GM12878 (cell line): ENCODE measurements around the gene CCDC88A. TPM values are rescaled to one million over a fixed set of nuclear protein-coding genes. Genes with fewer than 3 reads are reported as not detected.

Experiments
- ATAC-seq: fragments of 200-7000 bp; cut with Tn5 transposase; 3 replicates; pipeline ENCODE4 v1.9.1; 2020; ENCODE audit warnings: mild to moderate bottlenecking, moderate library complexity
- BruUV-seq: library from RNA; stranded (reverse); fragments of 400-500 nt; replicated peaks from 2 replicates; lab custom pipeline; 2021; lab: Mats Ljungman, UMichigan
- CTCF ChIA-PET: fragments of 300-600 bp; sonication (Branson Sonifier 250); formaldehyde crosslinking; extraction: SDS; loops from one replicate; lab custom pipeline; 2021; ENCODE audit warnings: inconsistent platforms; lab: Yijun Ruan, JAX
- POLR2A ChIA-PET: fragments of 350-600 bp; formaldehyde crosslinking; extraction: SDS; loops from one replicate; lab custom pipeline; 2021; ENCODE audit warnings: inconsistent platforms; lab: Charles Lee
- RAD21 ChIA-PET: fragments of 300-600 bp; sonication (Branson Sonifier 250); formaldehyde crosslinking; loops from one replicate; lab custom pipeline; 2023; ENCODE audit warnings: antibody characterized with exemption; ENCODE audit not compliant: unreplicated experiment; lab: Charles Lee
- SMC1A ChIA-PET: fragments of 300-600 bp; sonication (Branson Sonifier 250); formaldehyde crosslinking; loops from one replicate; lab custom pipeline; 2023; ENCODE audit not compliant: unreplicated experiment, uncharacterized antibody; lab: Charles Lee
- DNase-seq: peaks from one replicate; pipeline ENCODE4 v3.0.0-alpha.2; 2011; ENCODE audit warnings: low read depth, low spot score
- FAIRE-seq: peaks from 3 replicates; lab custom pipeline; 2011; peaks lifted over from hg19 to GRCh38; lab: Jason Lieb, UNC
- H2AFZ ChIP-seq: 2 replicates; pipeline ENCODE4 v1.6.0; 2011; ENCODE audit warnings: low read depth, low read length, control low read depth; ENCODE audit not compliant: control insufficient read depth
- H3K27ac ChIP-seq: 2 replicates; pipeline ENCODE4 v1.5.1; 2011; ENCODE audit warnings: control low read depth; ENCODE audit not compliant: control insufficient read depth, insufficient read depth
- H3K27me3 ChIP-seq, 2 experiments: replicated peaks in 1 of 2; 2 replicates each; pipeline versions ENCODE4 v1.6.0 to v1.6.1; 2011; ENCODE audit warnings: low read length in 1 of 2; ENCODE audit not compliant: control insufficient read depth in 2 of 2, insufficient read depth in 2 of 2
- H3K36me3 ChIP-seq, 2 experiments: 2 replicates each; pipeline ENCODE4 v1.5.1; 2011; ENCODE audit warnings: low read length in 1 of 2; ENCODE audit not compliant: control insufficient read depth in 2 of 2, insufficient read depth in 2 of 2
- H3K4me1 ChIP-seq: 2 replicates; pipeline ENCODE4 v1.6.1; 2011; ENCODE audit warnings: mild to moderate bottlenecking, low read length, moderate library complexity, mixed read lengths; ENCODE audit not compliant: control insufficient read depth, insufficient read depth
- H3K4me2 ChIP-seq: 2 replicates; pipeline ENCODE4 v1.6.0; 2011; ENCODE audit warnings: control low read depth; ENCODE audit not compliant: control insufficient read depth, insufficient read depth
- H3K4me3 ChIP-seq: fragments of 200-600 bp; sonication (generic); 2 replicates; pipeline ENCODE4 v1.5.1; 2016
- H3K79me2 ChIP-seq: 2 replicates; pipeline ENCODE4 v1.6.0; 2011; ENCODE audit warnings: low read length; ENCODE audit not compliant: control insufficient read depth, insufficient read depth
- H3K9ac ChIP-seq: 2 replicates; pipeline ENCODE4 v1.8.0; 2011; ENCODE audit warnings: low read length, control low read depth, mixed read lengths; ENCODE audit not compliant: control insufficient read depth, insufficient read depth
- H3K9me3 ChIP-seq: replicated peaks from 3 replicates; pipeline ENCODE4 v1.5.1; 2011; ENCODE audit warnings: mild to moderate bottlenecking, low read length; ENCODE audit not compliant: control insufficient read depth, insufficient read depth
- H4K20me1 ChIP-seq: 2 replicates; pipeline ENCODE4 v1.6.0; 2011; ENCODE audit not compliant: control insufficient read depth, insufficient read depth
- BCL11A ChIP-seq: IDR thresholded peaks from 2 replicates; pipeline ENCODE4 v1.6.1; 2011; ENCODE audit warnings: low read depth, low read length
- FOXK2 ChIP-seq: fragments of 450-650 bp; IDR thresholded peaks from 2 replicates; pipeline ENCODE4 v1.6.1; 2017; ENCODE audit warnings: mild to moderate bottlenecking, moderate library complexity
- KAT2A ChIP-seq: conservative IDR thresholded peaks from 2 replicates; pipeline ENCODE4 v1.6.1; 2011; ENCODE audit warnings: low read depth, low read length; ENCODE audit not compliant: control insufficient read depth
- NFXL1 ChIP-seq: fragments of 450-650 bp; IDR thresholded peaks from 2 replicates; pipeline ENCODE4 v1.6.1; 2017; ENCODE audit warnings: antibody characterized with exemption, mild to moderate bottlenecking, borderline replicate concordance
- POLR2AphosphoS5 ChIP-seq: IDR thresholded peaks from 2 replicates; pipeline ENCODE4 v1.6.1; 2011; ENCODE audit warnings: mild to moderate bottlenecking, low read length, inconsistent platforms
- SKIL ChIP-seq: fragments of 450-650 bp; IDR thresholded peaks from 2 replicates; pipeline ENCODE4 v1.6.1; 2017; ENCODE audit warnings: mild to moderate bottlenecking, low read depth, inconsistent platforms; ENCODE audit not compliant: poor library complexity, severe bottlenecking
- SP1 ChIP-seq: IDR thresholded peaks from one replicate; pipeline ENCODE4 v1.6.1; 2011; ENCODE audit warnings: low read depth, low read length
- ZNF274 ChIP-seq: IDR thresholded peaks from one replicate; pipeline ENCODE4 v1.8.0; 2011; ENCODE audit not compliant: insufficient read length, insufficient read depth
- WGBS: methylation state at CpG from one replicate; pipeline ENCODE4 v1.1.6; 2016; ENCODE audit warnings: low lambda C conversion rate; ENCODE audit not compliant: insufficient replicate concordance, insufficient coverage; ENCODE audit errors: missing lambda C conversion rate; 5-methylcytosine and 5-hydroxymethylcytosine counted together
- in situ Hi-C: fragments of 300-500 bp; cut with MboI; formaldehyde crosslinking; loops from 9 replicates; pipeline ENCODE4 v1.14.3; 2018; ENCODE audit warnings: mixed read lengths
- intact Hi-C: fragments of 100-400 bp; cut with micrococcal nuclease; formaldehyde crosslinking; loops from one replicate; pipeline ENCODE4 v1.14.2; 2022; ENCODE audit not compliant: unreplicated experiment
- polyA plus RNA-seq, 11 experiments: library from polyadenylated mRNA; depleted of rRNA in 4 of 11; unstranded in 6 of 11; stranded (reverse) in 5 of 11; fragments of >200 nt; fragmentation: Nextera tagmentation in 4 of 11; fragmentation: Illumina TruSeq in 1 of 11; extraction: Ambion mirVana in 4 of 11; extraction: Trizol in 1 of 11; gene quantifications; 1 replicate in 1 of 11; 2 replicates in 10 of 11; pipeline versions ENCODE4 v1.2.1 to v1.2.3, GENCODE V29; 2011 to 2016; ENCODE audit warnings: inconsistent platforms in 2 of 11, missing spikeins in 2 of 11, low read depth in 1 of 11
- total RNA-seq, 4 experiments: library from RNA; depleted of rRNA in 3 of 4; stranded (reverse); fragments of >200 nt in 3 of 4; fragmentation: Illumina TruSeq in 1 of 4; extraction: Trizol in 1 of 4; gene quantifications; 2 replicates each; pipeline versions ENCODE4 v1.2.1 to v1.2.3, GENCODE V29; 2013 to 2021
- TF ChIP-seq, protein P1 (sequence below): fragments of 450-650 bp; IDR thresholded peaks from 2 replicates; pipeline ENCODE4 v1.6.1; 2016; ENCODE audit warnings: mild to moderate bottlenecking
- TF ChIP-seq, protein P2 (sequence below): fragments of 450-650 bp; IDR thresholded peaks from 2 replicates; pipeline ENCODE4 v1.6.1; 2017; ENCODE audit warnings: low read depth, mild to moderate bottlenecking, moderate library complexity
- TF ChIP-seq, protein P3 (sequence below), 3 experiments: IDR thresholded peaks in 2 of 3; conservative IDR thresholded peaks in 1 of 3; 2 replicates each; pipeline ENCODE4 v1.5.1; 2011; ENCODE audit warnings: low read depth in 3 of 3, low read length in 3 of 3, mild to moderate bottlenecking in 3 of 3, control low read depth in 2 of 3, moderate library complexity in 2 of 3, inconsistent platforms in 1 of 3, mixed read lengths in 1 of 3; ENCODE audit not compliant: control insufficient read depth in 2 of 3, insufficient read depth in 1 of 3; ENCODE audit errors: extremely low read depth in 1 of 3

Gene CCDC88A
- total and polyA plus RNA-seq, 10 of the 15 experiments (the other 5 are each of a cell fraction or from before 2014, with no cell fraction given): 1.8 to 71.6 (median 45.9) TPM

DNA sequence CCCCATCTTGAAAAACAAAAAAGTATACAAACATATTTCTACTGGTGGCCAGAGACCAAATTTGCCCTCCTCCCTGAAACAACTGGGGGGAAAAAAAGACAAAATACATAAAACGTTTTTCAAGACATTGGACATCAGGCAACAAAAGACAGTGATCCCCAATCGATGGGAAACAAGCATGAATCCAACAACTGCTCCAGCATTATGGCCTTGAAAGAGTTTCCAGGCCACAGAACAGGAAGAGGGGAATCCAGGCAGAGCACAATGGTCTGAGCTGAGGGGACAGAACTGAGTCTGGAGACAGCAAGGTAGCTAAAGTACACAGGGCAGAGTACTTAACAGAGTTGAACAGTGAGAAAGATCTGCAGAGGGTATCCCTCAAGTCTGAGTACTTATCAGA is 4.4 kb downstream of the CCDC88A start:
- Histone ChIP-seq H3K79me2 (peaks cover 47% of the 10 kb centered on the region), H3K9me3 (no peaks in the 10 kb centered on the region), H3K9ac (peak overlapping the region; percentile 32; the same call in 1 of the 2 replicates), H3K36me3 (no peaks in the 10 kb centered on the region), H3K4me1 (peaks cover 3% of the 10 kb centered on the region), H3K27ac (no peak overlapping the region; the same call in 1 of the 2 replicates), H3K4me3 (peak overlapping the region; percentile 29; the same call in 1 of the 2 replicates), H3K27me3 (no peaks in the 10 kb centered on the region), H3K4me2 (peak overlapping the region; percentile 57), H2AFZ (no peak overlapping the region; the same call in 1 of the 2 replicates), H4K20me1 (no peaks in the 10 kb centered on the region)
- ChIA-PET RAD21 (no interaction called here), CTCF (interaction anchor here (1.9 kb wide), 1 partner anchor 17 kb away, joined by 9 read pairs; no protein-coding TSS in a partner anchor), POLR2A (interaction anchor here (0.7 kb wide), 1 partner anchor 110 kb away, joined by 3 read pairs; no protein-coding TSS in a partner anchor), SMC1A (interaction anchor here (1.2 to 1.4 kb wide), 2 partner anchors 54 to 151 kb away, joined by 3 read pairs; no protein-coding TSS in a partner anchor)
- intact Hi-C loops: loop anchor here (5.0 to 10.0 kb wide), 2 partner anchors 103 to 370 kb away; no protein-coding TSS in a partner anchor
- in situ Hi-C loops: no loop called here
- DNase-seq (no peak), FAIRE-seq (no peak), ATAC-seq (peak; percentile 17)
- no TSS peak for BruUV-seq
- WGBS: 95% methylated on average over 2 of the region's 2 CpGs
- TF ChIP-seq POLR2AphosphoS5: no peak
- TF ChIP-seq SP1: no peak
- no peak for TF ChIP-seq KAT2A
- TF ChIP-seq NFXL1: no peak
- TF ChIP-seq, protein P1, sequence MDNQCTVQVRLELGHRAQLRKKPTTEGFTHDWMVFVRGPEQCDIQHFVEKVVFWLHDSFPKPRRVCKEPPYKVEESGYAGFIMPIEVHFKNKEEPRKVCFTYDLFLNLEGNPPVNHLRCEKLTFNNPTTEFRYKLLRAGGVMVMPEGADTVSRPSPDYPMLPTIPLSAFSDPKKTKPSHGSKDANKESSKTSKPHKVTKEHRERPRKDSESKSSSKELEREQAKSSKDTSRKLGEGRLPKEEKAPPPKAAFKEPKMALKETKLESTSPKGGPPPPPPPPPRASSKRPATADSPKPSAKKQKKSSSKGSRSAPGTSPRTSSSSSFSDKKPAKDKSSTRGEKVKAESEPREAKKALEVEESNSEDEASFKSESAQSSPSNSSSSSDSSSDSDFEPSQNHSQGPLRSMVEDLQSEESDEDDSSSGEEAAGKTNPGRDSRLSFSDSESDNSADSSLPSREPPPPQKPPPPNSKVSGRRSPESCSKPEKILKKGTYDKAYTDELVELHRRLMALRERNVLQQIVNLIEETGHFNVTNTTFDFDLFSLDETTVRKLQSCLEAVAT: no peak
- TF ChIP-seq, protein P2, sequence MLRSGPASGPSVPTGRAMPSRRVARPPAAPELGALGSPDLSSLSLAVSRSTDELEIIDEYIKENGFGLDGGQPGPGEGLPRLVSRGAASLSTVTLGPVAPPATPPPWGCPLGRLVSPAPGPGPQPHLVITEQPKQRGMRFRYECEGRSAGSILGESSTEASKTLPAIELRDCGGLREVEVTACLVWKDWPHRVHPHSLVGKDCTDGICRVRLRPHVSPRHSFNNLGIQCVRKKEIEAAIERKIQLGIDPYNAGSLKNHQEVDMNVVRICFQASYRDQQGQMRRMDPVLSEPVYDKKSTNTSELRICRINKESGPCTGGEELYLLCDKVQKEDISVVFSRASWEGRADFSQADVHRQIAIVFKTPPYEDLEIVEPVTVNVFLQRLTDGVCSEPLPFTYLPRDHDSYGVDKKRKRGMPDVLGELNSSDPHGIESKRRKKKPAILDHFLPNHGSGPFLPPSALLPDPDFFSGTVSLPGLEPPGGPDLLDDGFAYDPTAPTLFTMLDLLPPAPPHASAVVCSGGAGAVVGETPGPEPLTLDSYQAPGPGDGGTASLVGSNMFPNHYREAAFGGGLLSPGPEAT: no peak
- no peak for TF ChIP-seq ZNF274
- no peak for TF ChIP-seq SKIL
- TF ChIP-seq, protein P3, sequence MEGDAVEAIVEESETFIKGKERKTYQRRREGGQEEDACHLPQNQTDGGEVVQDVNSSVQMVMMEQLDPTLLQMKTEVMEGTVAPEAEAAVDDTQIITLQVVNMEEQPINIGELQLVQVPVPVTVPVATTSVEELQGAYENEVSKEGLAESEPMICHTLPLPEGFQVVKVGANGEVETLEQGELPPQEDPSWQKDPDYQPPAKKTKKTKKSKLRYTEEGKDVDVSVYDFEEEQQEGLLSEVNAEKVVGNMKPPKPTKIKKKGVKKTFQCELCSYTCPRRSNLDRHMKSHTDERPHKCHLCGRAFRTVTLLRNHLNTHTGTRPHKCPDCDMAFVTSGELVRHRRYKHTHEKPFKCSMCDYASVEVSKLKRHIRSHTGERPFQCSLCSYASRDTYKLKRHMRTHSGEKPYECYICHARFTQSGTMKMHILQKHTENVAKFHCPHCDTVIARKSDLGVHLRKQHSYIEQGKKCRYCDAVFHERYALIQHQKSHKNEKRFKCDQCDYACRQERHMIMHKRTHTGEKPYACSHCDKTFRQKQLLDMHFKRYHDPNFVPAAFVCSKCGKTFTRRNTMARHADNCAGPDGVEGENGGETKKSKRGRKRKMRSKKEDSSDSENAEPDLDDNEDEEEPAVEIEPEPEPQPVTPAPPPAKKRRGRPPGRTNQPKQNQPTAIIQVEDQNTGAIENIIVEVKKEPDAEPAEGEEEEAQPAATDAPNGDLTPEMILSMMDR (IDR thresholded peaks at IDR 0.05 in 2 of 3, conservative IDR thresholded peaks at IDR 0.05 in 1 of 3; ENCODE audit: control insufficient read depth in 2 of 3, extremely low read depth in 1 of 3, insufficient read depth in 1 of 3, low read depth in 3 of 3, low read length in 3 of 3): no peak
- TF ChIP-seq FOXK2: no peak
- no peak for TF ChIP-seq BCL11A
